ENCODE measurements around the gene SCAI.
"Not testable (repeated sequence)": the region's sequence is repeated elsewhere in the genome, so short reads cannot be mapped to it uniquely, and the experiment has no call there.

SCAI gene

GRCh38 chr9:124940521-124940893 is 202.8 kb downstream of the SCAI start:
- DNase-seq: no peak

GRCh38 chr9:124939944-124940343 is 203.4 kb downstream of the SCAI start:
- DNase-seq: peak; percentile 30

- DNase-seq: no peak
Measured at GRCh38 chr9:124934290-124934689, 209.0 kb downstream of the SCAI start.

GRCh38 chr9:124932333-124932732 is 211.0 kb downstream of the SCAI start:
- peak; percentile 40 for DNase-seq

- DNase-seq: no peak
Measured at GRCh38 chr9:124929464-124929863, 213.9 kb downstream of the SCAI start.

GRCh38 chr9:124928116-124928515 is 215.2 kb downstream of the SCAI start:
- no peak for DNase-seq

- not testable (repeated sequence) for DNase-seq
Measured at GRCh38 chr9:124920394-124920793, 222.9 kb downstream of the SCAI start.

- no peak for DNase-seq
Measured at GRCh38 chr9:124914753-124915405, 228.4 kb downstream of the SCAI start.

- DNase-seq: no peak
Measured at GRCh38 chr9:124913378-124913777, 229.9 kb downstream of the SCAI start.

- DNase-seq: no peak
Measured at GRCh38 chr9:124911766-124912165, 231.6 kb downstream of the SCAI start.

- DNase-seq: no peak
Measured at GRCh38 chr9:124908098-124908497, 235.2 kb downstream of the SCAI start.

GRCh38 chr9:124906966-124907365 is 236.4 kb downstream of the SCAI start:
- no peak for DNase-seq

- peak; percentile 29 for DNase-seq
Measured at GRCh38 chr9:124899845-124900244, 243.5 kb downstream of the SCAI start.

GRCh38 chr9:124897570-124898460 is 245.5 kb downstream of the SCAI start:
- no peak for DNase-seq

GRCh38 chr9:124894741-124895170 is 248.6 kb downstream of the SCAI start:
- DNase-seq: peak; percentile 75

GRCh38 chr9:124894035-124894740 is 249.1 kb downstream of the SCAI start:
- no peak for DNase-seq

All from hematopoietic multipotent progenitor cell treated with erythropoietin and hydrocortisone succinate and interleukin-3 and kit ligand, for 6 days (in vitro differentiated cells).